HCT116 (cell line): ENCODE results near the gene ENPP5. TPM values are rescaled to one million over a fixed set of nuclear protein-coding genes. Genes with fewer than 3 reads are reported as not detected.

ENCODE experiments used
- ATAC-seq: fragments of 200-7000 bp; cut with Tn5 transposase; 2 replicates; pipeline ENCODE4 v1.9.1; 2020; ENCODE audit warnings: mild to moderate bottlenecking, moderate library complexity
- BruUV-seq: library from RNA; stranded (reverse); fragments of 400-500 nt; replicated peaks from 2 replicates; lab custom pipeline; 2021; lab: Mats Ljungman, UMichigan
- CTCF ChIA-PET: fragments of 300-600 bp; sonication (Branson Sonifier 250); formaldehyde crosslinking; loops from one replicate; lab custom pipeline; 2021; ENCODE audit warnings: antibody characterized with exemption; lab: Charles Lee
- POLR2A ChIA-PET: fragments of 300-600, 350-600 bp; sonication (Branson Sonifier 250); formaldehyde crosslinking; loops from one replicate; lab custom pipeline; 2021; ENCODE audit warnings: antibody characterized with exemption; lab: Charles Lee
- RAD21 ChIA-PET, 2 experiments: fragments of 300-600 bp; sonication (Branson Sonifier 250); formaldehyde crosslinking; loops; one replicate each; lab custom pipeline; 2023; ENCODE audit warnings: low total read pairs in 2 of 2; ENCODE audit not compliant: uncharacterized antibody in 2 of 2, unreplicated experiment in 2 of 2, low non-redundant PET in 1 of 2; lab: Charles Lee
- DNase-seq: peaks from one replicate; pipeline ENCODE4 v3.0.0-alpha.2; 2010; ENCODE audit warnings: low read depth, low spot score
- H2AFZ ChIP-seq: fragments of 200-600 bp; shearing (Covaris generic), sonication (generic); 2 replicates; pipeline ENCODE4 v1.6.1; 2017; ENCODE audit warnings: low read depth, mixed run types, mixed read lengths, antibody characterized with exemption, low read length; ENCODE audit not compliant: poor library complexity, severe bottlenecking
- H3K27ac ChIP-seq: 2 replicates; pipeline ENCODE4 v1.5.1; 2012; ENCODE audit warnings: low read depth, low read length
- H3K27me3 ChIP-seq: fragments of 200-600 bp; sonication (generic); 2 replicates; pipeline ENCODE4 v1.6.1; 2016; ENCODE audit warnings: mixed run types, low read length, mixed read lengths; ENCODE audit not compliant: insufficient read depth
- H3K36me3 ChIP-seq, 2 experiments: fragments of 200-500 bp in 1 of 2; fragments of 200-600 bp in 1 of 2; sonication (Bioruptor generic) in 1 of 2; sonication (generic) in 1 of 2; 2 replicates each; pipeline versions ENCODE4 v1.5.1 to v1.6.1; 2014 to 2016; ENCODE audit warnings: low read length in 2 of 2, inconsistent platforms in 1 of 2, mixed read lengths in 1 of 2, mixed run types in 1 of 2; ENCODE audit not compliant: insufficient read depth in 2 of 2, control insufficient read depth in 1 of 2
- H3K4me1 ChIP-seq, 2 experiments: fragments of 200-600 bp in 1 of 2; sonication (generic) in 1 of 2; 2 replicates each; pipeline versions ENCODE4 v1.5.1 to v1.6.1; 2012 to 2017; ENCODE audit warnings: low read length in 2 of 2, inconsistent platforms in 1 of 2, mild to moderate bottlenecking in 1 of 2, mixed read lengths in 1 of 2, mixed run types in 1 of 2, moderate library complexity in 1 of 2; ENCODE audit not compliant: insufficient read depth in 2 of 2, control insufficient read depth in 1 of 2
- H3K4me2 ChIP-seq: fragments of 200-600 bp; sonication (generic); 2 replicates; pipeline ENCODE4 v1.6.1; 2017; ENCODE audit warnings: mixed run types, low read length, mixed read lengths
- H3K4me3 ChIP-seq, 2 experiments: fragments of 200-600 bp in 1 of 2; sonication (generic) in 1 of 2; replicated peaks in 1 of 2; 2 replicates each; pipeline ENCODE4 v1.5.1; 2011 to 2016; ENCODE audit warnings: low read length in 2 of 2, control low read depth in 1 of 2, low read depth in 1 of 2, mild to moderate bottlenecking in 1 of 2, mixed read lengths in 1 of 2, mixed run types in 1 of 2
- H3K79me2 ChIP-seq: fragments of 200-600 bp; sonication (generic); 2 replicates; pipeline ENCODE4 v1.6.1; 2017; ENCODE audit warnings: mild to moderate bottlenecking, mixed run types, low read length, moderate library complexity, mixed read lengths; ENCODE audit not compliant: insufficient read depth
- H3K9ac ChIP-seq: fragments of 200-600 bp; sonication (generic); 2 replicates; pipeline ENCODE4 v1.6.1; 2016; ENCODE audit warnings: low read length, mixed read lengths
- H3K9me2 ChIP-seq: fragments of 200-600 bp; sonication (generic), shearing (Covaris generic); 2 replicates; pipeline ENCODE4 v1.6.1; 2017; ENCODE audit warnings: mixed run types, mild to moderate bottlenecking, moderate library complexity; ENCODE audit not compliant: insufficient read depth
- H3K9me3 ChIP-seq, 2 experiments: fragments of 200-500 bp in 1 of 2; fragments of 200-600 bp in 1 of 2; sonication (Bioruptor generic) in 1 of 2; sonication (generic) in 1 of 2; 2 replicates each; pipeline ENCODE4 v1.6.1; 2014 to 2017; ENCODE audit warnings: low read length in 2 of 2, mixed read lengths in 2 of 2, inconsistent platforms in 1 of 2, low read depth in 1 of 2, mild to moderate bottlenecking in 1 of 2, mixed run types in 1 of 2, moderate library complexity in 1 of 2; ENCODE audit not compliant: control insufficient read depth in 1 of 2, insufficient read depth in 1 of 2
- H4K20me1 ChIP-seq: fragments of 200-600 bp; sonication (generic), shearing (Covaris generic); 2 replicates; pipeline ENCODE4 v1.6.1; 2017; ENCODE audit warnings: mixed run types, mild to moderate bottlenecking, moderate library complexity; ENCODE audit not compliant: insufficient read depth
- ATF3 ChIP-seq: IDR thresholded peaks from 2 replicates; pipeline ENCODE4 v1.6.1; 2012
- CBX3 ChIP-seq: IDR thresholded peaks from 2 replicates; pipeline ENCODE4 v1.6.1; 2012; ENCODE audit warnings: low read depth
- CEBPB ChIP-seq: IDR thresholded peaks from 2 replicates; pipeline ENCODE4 v1.6.1; 2012; ENCODE audit warnings: low read depth
- EGR1 ChIP-seq: IDR thresholded peaks from 2 replicates; pipeline ENCODE4 v1.6.1; 2012; ENCODE audit warnings: low read depth
- EZH2phosphoT487 ChIP-seq: fragments of 200-600 bp; IDR thresholded peaks from 2 replicates; pipeline ENCODE4 v1.6.1; 2018; ENCODE audit warnings: antibody characterized with exemption, borderline replicate concordance
- MAX ChIP-seq: IDR thresholded peaks from 2 replicates; pipeline ENCODE4 v1.6.1; 2012
- RAD21 ChIP-seq: IDR thresholded peaks from 2 replicates; pipeline ENCODE4 v1.6.1; 2012; ENCODE audit warnings: low read depth, mild to moderate bottlenecking
- REST ChIP-seq: IDR thresholded peaks from 2 replicates; pipeline ENCODE4 v1.6.1; 2012; ENCODE audit warnings: low read depth
- SRF ChIP-seq: IDR thresholded peaks from 2 replicates; pipeline ENCODE4 v1.6.1; 2012; ENCODE audit warnings: low read depth
- YY1 ChIP-seq: IDR thresholded peaks from 2 replicates; pipeline ENCODE4 v1.6.1; 2011; ENCODE audit warnings: low read length, low read depth, moderate library complexity, mild to moderate bottlenecking; ENCODE audit not compliant: insufficient replicate concordance; ENCODE audit errors: extremely low read depth
- ZFX ChIP-seq: fragments of 450-650 bp; IDR thresholded peaks from 2 replicates; pipeline ENCODE4 v1.6.1; 2017
- intact Hi-C: fragments of 100-400 bp; cut with micrococcal nuclease; formaldehyde crosslinking; loops from 2 replicates; pipeline ENCODE4 v1.10.0; 2022
- total RNA-seq: library from RNA; stranded (reverse); gene quantifications from one replicate; pipeline ENCODE4 v1.2.1, GENCODE V29; 2021; ENCODE audit not compliant: unreplicated experiment

ENPP5 gene
- total RNA-seq, 1 experiment from 2014 or later = 4.5 TPM

DNA sequence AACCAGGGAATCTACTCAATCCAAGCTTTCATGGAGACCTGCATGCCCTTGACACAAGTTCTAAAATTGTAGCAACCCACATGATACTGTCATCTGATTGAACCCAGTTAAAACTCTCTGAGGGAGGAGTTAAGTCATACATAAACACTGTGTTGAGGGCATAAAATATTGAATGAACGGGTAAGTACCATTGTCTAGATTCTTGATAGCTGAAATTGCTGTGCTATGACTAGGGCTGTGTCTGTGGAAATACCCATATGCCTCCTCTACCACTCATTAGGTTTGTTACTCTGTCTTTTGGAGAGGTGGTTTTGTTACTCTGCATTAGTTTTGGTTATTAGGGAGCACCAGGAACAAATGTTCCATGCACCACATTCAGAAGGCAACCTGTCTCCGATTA lies 33.4 kb downstream of the ENPP5 start:
- H3K27ac ChIP-seq = no peak overlapping the region
- ATAC-seq = no peak
- no peaks in the 10 kb centered on the region for H3K9me2 ChIP-seq
- no peak overlapping the region for H3K4me3 ChIP-seq
- TF ChIP-seq CBX3 = no peak
- TF ChIP-seq YY1 = no peak
- TF ChIP-seq RAD21 = no peak
- TF ChIP-seq EGR1 = no peak
- no peak for TF ChIP-seq REST
- TF ChIP-seq ATF3 = no peak
- TF ChIP-seq SRF = no peak
- TF ChIP-seq EZH2phosphoT487 = no peak
- no peak for TF ChIP-seq MAX
- TF ChIP-seq ZFX = no peak
- no peak for TF ChIP-seq CEBPB
- no peaks in the 10 kb centered on the region for H3K4me1 ChIP-seq
- no peaks in the 10 kb centered on the region for H3K36me3 ChIP-seq
- intact Hi-C loops = no loop called here
- ChIA-PET CTCF (no interaction called here), POLR2A (no interaction called here), RAD21 (no interaction called here)
- no peak overlapping the region for H3K9ac ChIP-seq
- H4K20me1 ChIP-seq = no peaks in the 10 kb centered on the region
- no peak for DNase-seq
- no peak overlapping the region for H3K4me2 ChIP-seq
- no peaks in the 10 kb centered on the region for H3K9me3 ChIP-seq
- H3K27me3 ChIP-seq = no peaks in the 10 kb centered on the region
- H3K79me2 ChIP-seq = peaks cover 19% of the 10 kb centered on the region
- BruUV-seq = no TSS peak
- H2AFZ ChIP-seq = no peak overlapping the region
